Osteoblast (primary cell): Measurements from ENCODE around the gene FOS. TPM values are rescaled to one million over a fixed set of nuclear protein-coding genes. Genes with fewer than 3 reads are reported as not detected.

ENCODE experiments used
- DNase-seq: peaks from one replicate; pipeline ENCODE4 v3.0.0; 2011; ENCODE audit warnings: low spot score, mixed read lengths; ENCODE audit not compliant: insufficient read length; ENCODE audit errors: missing footprints
- H2AFZ ChIP-seq: 2 replicates; pipeline ENCODE4 v1.6.0; 2011; ENCODE audit warnings: mild to moderate bottlenecking, low read length
- H3K27ac ChIP-seq: 2 replicates; pipeline ENCODE4 v1.5.1; 2011; ENCODE audit warnings: mild to moderate bottlenecking, low read depth, low read length, moderate library complexity
- H3K27me3 ChIP-seq: 2 replicates; pipeline ENCODE4 v1.6.0; 2012; ENCODE audit warnings: mild to moderate bottlenecking, control low read depth, inconsistent platforms, low read length, moderate library complexity; ENCODE audit not compliant: insufficient read depth
- H3K36me3 ChIP-seq: 2 replicates; pipeline ENCODE4 v1.5.1; 2011; ENCODE audit warnings: mild to moderate bottlenecking, low read length, control low read depth, moderate library complexity; ENCODE audit not compliant: insufficient read depth
- H3K4me1 ChIP-seq: 2 replicates; pipeline ENCODE4 v1.5.1; 2011; ENCODE audit warnings: mild to moderate bottlenecking, low read length, control low read depth, moderate library complexity; ENCODE audit not compliant: insufficient read depth
- H3K4me2 ChIP-seq: 2 replicates; pipeline ENCODE4 v1.6.0; 2011; ENCODE audit warnings: mild to moderate bottlenecking, low read length; ENCODE audit not compliant: insufficient read depth
- H3K4me3 ChIP-seq: fragments of 200-600 bp; sonication (generic); 3 replicates; pipeline ENCODE4 v1.5.1; 2012; ENCODE audit warnings: mild to moderate bottlenecking, low read length, inconsistent platforms; ENCODE audit not compliant: insufficient read depth
- H3K79me2 ChIP-seq: 2 replicates; pipeline ENCODE4 v1.6.0; 2012; ENCODE audit warnings: mild to moderate bottlenecking, low read length, control low read depth, inconsistent platforms; ENCODE audit not compliant: insufficient read depth
- H3K9me3 ChIP-seq: 2 replicates; pipeline ENCODE4 v1.5.1; 2011; ENCODE audit warnings: low read depth, low read length, control low read depth
- H4K20me1 ChIP-seq: 2 replicates; pipeline ENCODE4 v1.6.0; 2012; ENCODE audit warnings: mild to moderate bottlenecking, low read length, control low read depth; ENCODE audit not compliant: insufficient read depth
- total RNA-seq: library from RNA; depleted of rRNA; stranded (reverse); fragments of >200 nt; gene quantifications from 2 replicates; pipeline ENCODE4 v1.2.3, GENCODE V29; 2012
- TF ChIP-seq, protein P1 (sequence below): IDR thresholded peaks from 2 replicates; pipeline ENCODE4 v1.5.1; 2011; ENCODE audit warnings: mild to moderate bottlenecking, low read depth, low read length, moderate library complexity; ENCODE audit errors: extremely low read depth

The FOS gene
- total RNA-seq, 1 donor: 42.3 TPM

DNA sequence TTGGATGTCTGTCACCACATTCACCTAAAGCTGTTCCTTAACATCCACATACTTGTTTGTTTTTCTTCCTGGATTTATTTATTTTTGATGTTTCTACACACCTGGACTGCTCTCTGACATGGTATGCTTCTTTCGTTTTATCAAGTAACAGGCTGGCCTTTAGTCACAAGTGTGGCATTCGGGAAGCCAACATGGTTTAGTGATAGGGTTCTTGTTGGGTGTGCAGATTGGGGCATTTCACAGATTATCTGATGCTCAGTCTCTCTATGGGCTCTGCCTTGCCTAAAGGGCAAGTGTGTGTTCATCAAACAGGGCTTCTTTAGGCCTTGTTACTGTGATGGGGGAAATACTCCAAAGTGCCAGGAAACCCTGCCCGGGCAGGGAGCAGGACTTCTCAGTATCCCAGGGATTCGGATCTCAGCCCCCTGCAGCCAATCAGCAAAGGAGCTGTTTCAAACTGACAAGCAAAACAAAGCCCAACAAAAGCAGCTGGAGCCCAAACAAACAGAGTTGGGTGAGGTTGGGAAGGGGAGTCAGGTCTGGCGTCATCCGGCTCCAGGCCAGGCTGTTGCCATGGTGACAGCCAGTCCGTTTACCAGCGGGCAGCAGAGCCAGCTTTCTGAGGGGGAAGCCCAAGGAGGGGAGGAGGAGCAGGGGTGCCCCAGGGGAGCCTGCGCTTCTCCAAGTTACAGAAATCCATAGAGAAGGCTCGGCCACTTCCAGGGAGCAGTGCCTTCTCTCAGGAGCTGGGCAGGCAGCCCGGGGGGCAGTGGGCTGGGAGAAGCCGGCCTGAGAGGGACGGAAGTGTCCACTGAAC, 31.9 kb downstream of the FOS start:
- Histone ChIP-seq H4K20me1 (no peaks in the 10 kb centered on the region), H3K27ac (peak overlapping the region; percentile 61), H3K9me3 (no peaks in the 10 kb centered on the region), H3K36me3 (no peaks in the 10 kb centered on the region), H3K4me1 (peaks cover 23% of the 10 kb centered on the region), H3K4me2 (peak overlapping the region; percentile 70), H3K79me2 (no peaks in the 10 kb centered on the region), H2AFZ (peak overlapping the region; percentile 90), H3K4me3 (peak overlapping the region; percentile 54), H3K27me3 (no peaks in the 10 kb centered on the region)
- DNase-seq: peak; percentile 76
- TF ChIP-seq, protein P1, sequence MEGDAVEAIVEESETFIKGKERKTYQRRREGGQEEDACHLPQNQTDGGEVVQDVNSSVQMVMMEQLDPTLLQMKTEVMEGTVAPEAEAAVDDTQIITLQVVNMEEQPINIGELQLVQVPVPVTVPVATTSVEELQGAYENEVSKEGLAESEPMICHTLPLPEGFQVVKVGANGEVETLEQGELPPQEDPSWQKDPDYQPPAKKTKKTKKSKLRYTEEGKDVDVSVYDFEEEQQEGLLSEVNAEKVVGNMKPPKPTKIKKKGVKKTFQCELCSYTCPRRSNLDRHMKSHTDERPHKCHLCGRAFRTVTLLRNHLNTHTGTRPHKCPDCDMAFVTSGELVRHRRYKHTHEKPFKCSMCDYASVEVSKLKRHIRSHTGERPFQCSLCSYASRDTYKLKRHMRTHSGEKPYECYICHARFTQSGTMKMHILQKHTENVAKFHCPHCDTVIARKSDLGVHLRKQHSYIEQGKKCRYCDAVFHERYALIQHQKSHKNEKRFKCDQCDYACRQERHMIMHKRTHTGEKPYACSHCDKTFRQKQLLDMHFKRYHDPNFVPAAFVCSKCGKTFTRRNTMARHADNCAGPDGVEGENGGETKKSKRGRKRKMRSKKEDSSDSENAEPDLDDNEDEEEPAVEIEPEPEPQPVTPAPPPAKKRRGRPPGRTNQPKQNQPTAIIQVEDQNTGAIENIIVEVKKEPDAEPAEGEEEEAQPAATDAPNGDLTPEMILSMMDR: no peak

DNA sequence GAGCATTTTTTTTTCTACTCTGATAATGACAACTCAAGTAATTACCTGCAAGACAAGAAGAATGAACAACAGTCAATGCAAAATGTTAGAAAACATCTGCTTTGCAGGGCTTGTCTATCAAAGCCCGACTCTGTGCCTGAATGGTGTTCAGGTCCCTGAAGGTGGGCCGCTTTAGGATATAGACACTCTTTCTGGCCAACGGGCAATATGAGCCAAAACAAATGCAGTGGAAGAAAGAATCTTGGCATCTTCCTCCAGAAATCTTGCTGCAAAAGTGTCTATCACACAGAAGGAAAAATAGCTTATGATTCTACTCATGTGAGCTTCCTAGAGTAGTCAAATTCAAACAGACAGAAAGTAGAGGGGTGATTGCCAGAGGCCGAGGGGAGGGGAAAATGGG, 32.7 kb downstream of the FOS start:
- H3K4me2 ChIP-seq: peak overlapping the region; percentile 70
- H3K79me2 ChIP-seq: no peaks in the 10 kb centered on the region
- no peak overlapping the region for H3K27ac ChIP-seq
- peak overlapping the region; percentile 90 for H2AFZ ChIP-seq
- no peaks in the 10 kb centered on the region for H3K36me3 ChIP-seq
- TF ChIP-seq, protein P1: no peak
- no peak for DNase-seq
- H3K4me3 ChIP-seq: no peak overlapping the region
- no peaks in the 10 kb centered on the region for H3K9me3 ChIP-seq
- no peaks in the 10 kb centered on the region for H4K20me1 ChIP-seq
- no peaks in the 10 kb centered on the region for H3K27me3 ChIP-seq
- H3K4me1 ChIP-seq: peaks cover 27% of the 10 kb centered on the region

DNA sequence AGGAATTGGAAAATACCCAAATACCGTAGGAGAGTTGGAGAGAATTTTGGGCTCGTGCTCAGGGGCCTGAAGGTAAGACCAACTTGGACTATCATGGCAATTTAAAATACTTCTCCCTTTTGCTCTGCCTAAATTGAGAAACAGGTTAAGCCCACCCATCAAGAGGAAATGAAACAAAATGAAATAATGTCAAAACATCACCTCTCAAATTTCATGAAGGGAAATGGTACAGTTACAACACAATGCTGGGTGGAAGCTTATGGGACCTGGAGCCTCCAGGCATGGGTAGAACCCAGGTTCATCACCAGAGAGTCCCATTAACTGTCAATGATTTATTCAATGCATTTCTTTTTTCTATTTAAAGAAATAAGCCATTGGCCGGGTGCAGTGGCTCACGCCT, 33.7 kb downstream of the FOS start:
- peaks cover 27% of the 10 kb centered on the region for H3K4me1 ChIP-seq
- TF ChIP-seq, protein P1: no peak
- no peaks in the 10 kb centered on the region for H3K9me3 ChIP-seq
- no peaks in the 10 kb centered on the region for H3K79me2 ChIP-seq
- no peak overlapping the region for H3K27ac ChIP-seq
- H3K4me3 ChIP-seq: no peak overlapping the region
- no peaks in the 10 kb centered on the region for H3K27me3 ChIP-seq
- H3K4me2 ChIP-seq: no peak overlapping the region
- no peak for DNase-seq
- H4K20me1 ChIP-seq: no peaks in the 10 kb centered on the region
- H2AFZ ChIP-seq: no peak overlapping the region
- H3K36me3 ChIP-seq: no peaks in the 10 kb centered on the region

DNA sequence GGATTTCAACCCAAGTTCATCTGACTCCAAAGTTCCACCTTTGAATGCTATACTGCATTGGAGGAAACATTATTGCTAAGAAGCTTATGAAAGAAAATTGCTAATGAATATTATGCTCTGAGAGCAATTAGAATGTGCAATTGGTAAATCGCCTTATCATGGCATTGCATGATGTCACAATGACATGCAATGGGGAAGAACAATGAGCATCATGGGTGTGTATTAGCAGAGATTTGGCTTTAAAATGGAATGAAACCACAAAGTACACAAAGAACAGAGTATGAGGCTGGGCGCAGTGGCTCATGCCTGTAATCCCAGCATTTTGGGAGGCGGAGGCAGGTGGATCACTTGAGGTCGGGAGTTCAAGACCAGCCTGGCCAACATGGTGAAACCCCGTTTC, 34.7 kb downstream of the FOS start:
- no peak for DNase-seq
- Histone ChIP-seq H3K4me2 (no peak overlapping the region), H3K79me2 (no peaks in the 10 kb centered on the region), H2AFZ (no peak overlapping the region), H3K36me3 (no peaks in the 10 kb centered on the region), H3K9me3 (no peaks in the 10 kb centered on the region), H3K27me3 (peaks cover 3% of the 10 kb centered on the region), H4K20me1 (no peaks in the 10 kb centered on the region), H3K4me1 (peaks cover 27% of the 10 kb centered on the region), H3K27ac (no peak overlapping the region), H3K4me3 (no peak overlapping the region)
- TF ChIP-seq, protein P1: no peak
